IPS-NIHi7 (cell line): Measurements from ENCODE around the gene DTNB.
"Not testable (repeated sequence)": the region's sequence is repeated elsewhere in the genome, so short reads cannot be mapped to it uniquely, and the experiment has no call there.

Experiments
- DNase-seq: peaks from one replicate; pipeline ENCODE4 v3.0.0; 2012; ENCODE audit warnings: mixed read lengths; ENCODE audit errors: extremely low spot score

The DTNB gene

GRCh38 chr2:25673300-25674076 is at the start of gene DTNB:
Gene DTNB, minus strand, starts transcription at chr2:25673577. Its CDS starts 20,917 bp downstream, at chr2:25652660.
- DNase-seq, result peak; percentile 95

DNA sequence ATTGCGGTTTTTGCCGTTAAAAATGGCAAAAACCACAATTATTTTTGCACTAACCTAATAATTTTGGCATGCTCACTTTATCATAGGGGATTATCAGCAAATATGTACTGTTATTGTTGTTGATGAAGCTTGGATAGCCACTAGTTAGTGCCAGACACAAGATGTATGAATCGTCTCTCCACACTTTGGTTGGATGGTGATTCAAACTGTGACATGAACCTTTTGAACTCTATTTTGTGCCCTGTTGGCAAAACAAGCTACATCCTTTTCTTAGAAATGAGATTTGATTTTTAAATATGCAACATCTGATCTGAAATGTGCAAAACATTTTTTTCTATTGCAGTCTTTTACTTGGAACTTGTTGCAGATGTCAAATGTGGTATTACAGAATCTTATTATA is 48.8 kb upstream of the DTNB start:
- DNase-seq, result no peak

DNA sequence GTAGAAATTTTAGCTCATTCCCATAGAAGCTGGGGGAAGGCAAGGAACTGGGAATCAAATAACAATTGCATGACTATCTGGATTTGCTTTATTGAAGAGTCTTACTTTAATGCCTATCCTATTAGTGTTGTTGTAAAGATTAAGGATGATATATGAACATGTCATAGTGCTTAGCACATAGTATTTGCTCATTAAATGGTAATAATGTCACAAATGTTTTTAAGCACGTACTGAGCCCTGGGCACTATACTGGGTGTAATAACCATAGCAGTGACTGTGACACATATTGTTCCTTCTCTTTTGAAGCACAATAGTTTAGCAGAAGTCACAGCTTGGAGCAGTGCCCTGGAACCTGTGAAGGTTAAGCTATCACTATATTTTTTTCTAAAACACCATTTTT is 47.2 kb upstream of the DTNB start:
- no peak for DNase-seq

GRCh38 chr2:25714740-25715139 is 41.4 kb upstream of the DTNB start:
- no peak for DNase-seq

GRCh38 chr2:25712455-25712854 is 39.1 kb upstream of the DTNB start:
- no peak for DNase-seq

DNA sequence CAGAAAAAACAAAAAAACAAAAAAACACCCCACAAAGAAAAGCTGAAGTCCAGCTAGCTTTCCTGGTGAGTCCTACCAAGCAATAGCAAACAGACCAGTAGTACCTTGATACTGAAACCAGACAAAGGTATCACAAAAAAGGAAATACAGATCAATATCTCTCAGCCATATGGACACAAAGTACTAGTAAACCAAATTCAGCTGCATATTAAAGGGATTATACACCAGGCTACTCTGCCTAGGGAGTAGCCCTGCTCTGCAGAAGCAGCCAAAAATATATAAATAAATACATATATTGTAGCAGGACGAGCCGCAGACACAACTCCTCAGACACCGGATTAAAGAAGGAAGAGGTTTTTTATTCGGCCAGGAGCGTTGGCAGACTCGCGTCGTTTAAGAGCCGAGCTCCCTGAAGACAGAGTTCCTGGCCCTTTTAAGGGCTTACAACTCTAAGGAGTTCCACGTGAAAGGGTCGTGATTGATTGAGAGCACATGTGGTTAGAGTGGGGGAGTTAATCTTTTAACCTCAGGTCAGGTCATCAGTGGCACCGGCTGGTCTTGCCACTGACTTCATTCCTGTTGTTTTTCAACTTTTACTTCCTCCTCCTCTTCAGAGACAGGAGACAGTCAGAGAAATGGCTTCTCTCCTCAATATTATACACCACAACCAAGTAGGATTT is 38.4 kb upstream of the DTNB start:
- no peak for DNase-seq

- DNase-seq, result no peak
Measured at GRCh38 chr2:25710750-25711149, 37.4 kb upstream of the DTNB start.

- no peak for DNase-seq
Measured at GRCh38 chr2:25709349-25709748, 36.0 kb upstream of the DTNB start.

DNA sequence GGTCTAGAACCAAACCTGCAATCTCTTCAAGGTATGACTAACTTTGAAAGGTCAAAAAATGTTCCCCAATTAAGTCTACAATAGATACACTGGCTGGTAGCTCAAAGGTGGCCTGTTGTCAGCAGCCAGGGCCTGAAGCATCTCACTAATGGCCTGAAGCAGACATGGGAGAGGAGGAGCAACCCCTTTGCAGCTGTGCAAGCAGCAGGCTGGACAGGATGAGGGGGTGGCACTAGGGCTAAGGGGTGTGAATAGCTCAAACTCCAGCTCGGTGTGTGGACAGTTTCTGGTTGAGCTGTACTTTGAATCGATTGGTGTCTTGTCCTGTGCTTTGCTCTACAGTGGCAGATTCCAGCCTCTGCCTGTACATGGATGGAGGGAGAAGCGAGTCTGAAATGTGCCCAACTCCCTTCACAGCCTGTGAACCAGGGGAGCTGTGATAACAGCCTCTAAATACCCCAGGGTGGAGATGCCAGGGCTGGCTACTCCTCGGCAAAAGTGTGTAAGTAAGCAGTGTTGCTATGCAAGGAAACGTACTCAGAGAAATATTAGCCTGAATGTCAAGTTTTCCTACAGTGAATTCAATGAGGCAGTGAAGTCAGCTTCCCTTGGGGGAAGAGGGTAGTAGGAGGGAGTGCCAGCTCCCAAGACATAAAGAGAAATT is 34.7 kb upstream of the DTNB start:
- no peak for DNase-seq

- not testable (repeated sequence) for DNase-seq
Measured at GRCh38 chr2:25705575-25705974, 32.2 kb upstream of the DTNB start.

DNA sequence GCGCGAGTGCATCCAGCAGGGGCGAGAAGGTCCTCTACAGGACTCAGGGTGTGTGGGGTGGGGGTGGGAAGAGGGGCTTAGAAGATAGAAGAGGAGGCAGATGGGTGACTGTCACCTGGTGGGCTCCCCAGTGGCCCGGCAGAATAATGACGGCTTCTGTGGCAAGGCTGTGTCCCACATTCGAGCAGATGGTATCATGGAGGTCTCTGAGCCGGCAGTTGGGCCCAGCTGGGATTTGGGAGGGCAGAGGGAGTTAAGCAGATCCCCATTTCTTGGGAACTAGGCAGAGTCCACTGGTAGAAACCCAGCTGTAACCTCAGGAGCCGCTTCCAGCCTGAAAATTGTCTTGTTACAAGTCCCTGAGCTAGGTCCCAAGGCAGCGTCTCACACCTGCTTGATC is 28.4 kb upstream of the DTNB start:
- no peak for DNase-seq

GRCh38 chr2:25700221-25700660 is 26.9 kb upstream of the DTNB start:
- peak; percentile 52 for DNase-seq

DNA sequence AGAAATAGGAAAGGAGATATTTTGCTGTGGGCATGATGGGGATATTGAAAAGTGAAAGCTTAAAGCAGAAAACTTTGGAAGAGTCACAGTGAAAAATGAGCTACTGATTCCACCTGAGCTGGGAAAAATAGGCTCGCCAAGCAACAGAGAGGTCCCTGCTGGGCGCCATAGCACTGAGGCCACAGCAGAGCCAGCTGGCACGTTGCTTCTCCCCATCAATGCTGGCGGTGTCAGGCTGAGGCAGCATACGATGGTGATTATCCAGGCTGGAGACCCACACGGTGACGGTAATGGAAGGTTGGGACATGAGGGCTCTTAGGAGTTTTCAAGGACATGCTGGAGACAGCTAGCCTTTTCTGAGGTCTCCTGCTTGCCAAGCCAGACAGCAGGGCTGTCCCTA is 25.8 kb upstream of the DTNB start:
- DNase-seq, result no peak

GRCh38 chr2:25698752-25699151 is 25.4 kb upstream of the DTNB start:
- no peak for DNase-seq

DNA sequence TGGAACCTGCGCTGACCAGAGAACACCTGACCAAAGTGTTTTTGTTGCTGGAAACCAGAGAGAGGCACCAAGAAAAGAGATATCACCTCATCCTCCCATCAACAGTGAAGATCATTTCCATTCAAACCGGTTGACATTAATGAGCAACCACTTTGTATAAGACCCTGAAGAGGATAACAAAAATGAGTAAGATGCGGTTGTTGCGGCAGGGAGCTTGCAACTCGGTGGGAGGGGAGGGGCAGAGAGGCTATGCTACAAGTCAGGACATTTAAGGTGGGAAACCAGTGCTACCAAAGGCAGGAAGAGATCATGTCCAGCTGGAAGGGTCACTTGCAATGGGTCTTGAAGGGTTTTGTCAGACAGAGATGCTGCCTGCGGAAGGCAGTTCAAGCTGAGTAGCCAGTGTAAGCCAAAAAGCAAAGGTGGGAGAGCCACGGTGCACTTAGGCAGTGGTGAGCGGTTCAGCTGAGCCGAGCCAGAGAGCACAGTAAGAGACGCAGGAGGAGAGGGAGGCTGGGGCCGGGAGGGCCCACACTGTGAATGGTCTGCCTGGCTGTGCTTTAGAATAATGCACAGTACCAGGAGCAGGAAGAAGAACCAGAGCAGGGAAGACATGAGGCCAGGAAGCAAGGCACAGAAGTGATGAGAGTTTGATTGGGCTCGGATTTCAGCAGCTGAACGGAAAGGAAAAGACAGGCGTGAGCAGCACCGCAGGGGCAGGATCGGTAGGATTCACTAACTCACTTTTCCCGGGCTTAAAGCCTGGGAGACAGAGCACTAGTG is 24.4 kb upstream of the DTNB start:
- DNase-seq, result no peak

- no peak for DNase-seq
Measured at GRCh38 chr2:25692737-25693445, 19.5 kb upstream of the DTNB start.

GRCh38 chr2:25692143-25692542 is 18.8 kb upstream of the DTNB start:
- no peak for DNase-seq

- no peak for DNase-seq
Measured at GRCh38 chr2:25690058-25690457, 16.7 kb upstream of the DTNB start.

DNA sequence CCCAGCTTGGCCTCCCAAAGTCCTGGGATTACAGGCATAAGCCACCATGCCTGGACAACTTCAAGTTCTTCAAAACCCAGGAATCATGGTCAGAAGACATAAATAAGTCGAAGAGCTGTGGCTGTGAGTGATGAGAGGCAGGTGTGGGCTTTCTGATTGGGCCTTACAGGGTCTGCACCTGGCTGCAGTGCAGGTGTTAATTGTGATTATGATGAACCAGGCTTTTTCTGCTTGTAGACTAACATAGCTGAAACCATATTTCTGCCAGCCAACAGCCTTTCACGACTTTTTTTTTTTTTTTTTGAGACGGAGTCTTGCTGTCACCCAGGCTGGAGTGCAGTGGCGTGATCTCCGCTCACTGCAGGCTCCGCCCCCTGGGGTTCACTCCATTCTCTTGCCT is 14.9 kb upstream of the DTNB start:
- no peak for DNase-seq

DNA sequence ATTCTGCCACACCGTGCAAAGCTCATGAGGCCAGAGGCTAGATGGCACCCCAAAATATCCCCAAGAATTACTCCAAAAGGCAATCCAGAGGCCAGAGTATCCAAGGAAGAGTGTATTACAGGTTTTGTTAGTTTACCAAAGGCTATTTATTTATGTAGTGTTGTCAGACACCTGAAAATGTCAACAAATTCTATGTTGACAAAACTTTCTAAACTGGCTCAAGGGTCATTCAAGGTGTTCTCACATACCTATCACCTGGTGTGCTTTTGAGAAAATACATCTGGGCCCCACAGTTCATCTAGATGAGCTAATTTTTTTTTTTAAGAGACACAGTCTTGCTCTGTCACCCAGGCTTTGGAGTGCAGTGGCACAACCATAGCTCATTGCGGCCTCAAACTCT is 12.4 kb upstream of the DTNB start:
- no peak for DNase-seq
